HepG2 (cell line): Measurements from ENCODE around the gene FAM110D. TPM values are rescaled to one million over a fixed set of nuclear protein-coding genes. Genes with fewer than 3 reads are reported as not detected.

ENCODE experiments used
- ATAC-seq: fragments of 200-7000 bp; cut with Tn5 transposase; 3 replicates; pipeline ENCODE4 v1.9.1; 2020; ENCODE audit warnings: mild to moderate bottlenecking, moderate library complexity
- BruUV-seq: library from RNA; stranded (reverse); fragments of 400-500 nt; replicated peaks from 2 replicates; lab custom pipeline; 2021; lab: Mats Ljungman, UMichigan
- CTCF ChIA-PET: fragments of 300-600 bp; formaldehyde crosslinking; extraction: SDS; loops from one replicate; lab custom pipeline; 2021; ENCODE audit warnings: low total read pairs, inconsistent platforms, low intra/inter-chr PET ratio; lab: Yijun Ruan, JAX
- POLR2A ChIA-PET: fragments of 350-600 bp; sonication (Branson Sonifier 250); formaldehyde crosslinking; loops from one replicate; lab custom pipeline; 2020; ENCODE audit warnings: antibody characterized with exemption, inconsistent platforms; lab: Yijun Ruan, JAX
- DNase-seq: peaks from one replicate; pipeline ENCODE4 v3.0.0-alpha.2; 2015; ENCODE audit warnings: low spot score
- FAIRE-seq: peaks from 3 replicates; lab custom pipeline; 2011; peaks lifted over from hg19 to GRCh38; lab: Jason Lieb, UNC
- H2AFZ ChIP-seq: one replicate; pipeline ENCODE4 v1.6.1; 2011; ENCODE audit warnings: low read length, inconsistent platforms
- H3K27ac ChIP-seq: fragments of 300-600 bp; 3 replicates; pipeline ENCODE4 v1.8.0; 2011; ENCODE audit warnings: mixed run types, mild to moderate bottlenecking, mixed read lengths, low read length, inconsistent platforms; ENCODE audit not compliant: insufficient read depth; ENCODE audit errors: extremely low read length
- H3K27me3 ChIP-seq, 2 experiments: fragments of 200-600 bp in 1 of 2; 2 replicates in 1 of 2; 3 replicates in 1 of 2; pipeline versions ENCODE4 v1.6.0 to v1.8.0; 2011; ENCODE audit warnings: low read length in 2 of 2, mild to moderate bottlenecking in 2 of 2, moderate library complexity in 2 of 2, inconsistent platforms in 1 of 2; ENCODE audit not compliant: insufficient read depth in 2 of 2, control insufficient read depth in 1 of 2
- H3K36me3 ChIP-seq, 2 experiments: fragments of 200-600 bp in 1 of 2; replicated peaks in 1 of 2; 2 replicates in 1 of 2; 3 replicates in 1 of 2; pipeline versions ENCODE4 v1.5.1 to v1.8.0; 2011; ENCODE audit warnings: low read length in 2 of 2, inconsistent platforms in 1 of 2; ENCODE audit not compliant: insufficient read depth in 2 of 2, control insufficient read depth in 1 of 2
- H3K4me1 ChIP-seq: 2 replicates; pipeline ENCODE4 v1.5.1; 2012; ENCODE audit warnings: low read length, inconsistent platforms; ENCODE audit not compliant: insufficient read depth
- H3K4me2 ChIP-seq: 2 replicates; pipeline ENCODE4 v1.6.0; 2011; ENCODE audit warnings: low read depth, low read length, inconsistent platforms
- H3K4me3 ChIP-seq, 3 experiments: fragments of 200-600 bp in 1 of 3; sonication (generic), shearing (Covaris generic) in 1 of 3; replicated peaks in 1 of 3; 2 replicates each; pipeline ENCODE4 v1.5.1; 2011 to 2016; ENCODE audit warnings: low read length in 3 of 3, inconsistent platforms in 2 of 3, low read depth in 2 of 3, mild to moderate bottlenecking in 2 of 3, control low read depth in 1 of 3, mixed read lengths in 1 of 3; ENCODE audit not compliant: insufficient read depth in 1 of 3
- H3K79me2 ChIP-seq: one replicate; pipeline ENCODE4 v1.6.1; 2011; ENCODE audit warnings: low read length, inconsistent platforms; ENCODE audit not compliant: insufficient read depth
- H3K9ac ChIP-seq: 2 replicates; pipeline ENCODE4 v1.6.0; 2011; ENCODE audit warnings: mild to moderate bottlenecking, low read depth, low read length, inconsistent platforms; ENCODE audit not compliant: insufficient read depth
- H3K9me3 ChIP-seq: 2 replicates; pipeline ENCODE4 v1.5.1; 2012; ENCODE audit warnings: mild to moderate bottlenecking, low read length
- H4K20me1 ChIP-seq: 2 replicates; pipeline ENCODE4 v1.6.0; 2011; ENCODE audit warnings: inconsistent platforms, mild to moderate bottlenecking, low read length, moderate library complexity; ENCODE audit not compliant: insufficient read depth
- HNRNPH1 ChIP-seq: fragments of 200-400 bp; formaldehyde crosslinking; optimal IDR thresholded peaks from 2 replicates; pipeline ENCODE3; 2017; ENCODE audit warnings: mild to moderate bottlenecking, low read depth, low read length
- MAX ChIP-seq: IDR thresholded peaks from 2 replicates; pipeline ENCODE4 v1.6.1; 2012; ENCODE audit warnings: inconsistent platforms
- ZNF616 ChIP-seq: sonication (generic); formaldehyde crosslinking; IDR thresholded peaks from 2 replicates; pipeline ENCODE4 v1.5.0; 2020; ENCODE audit warnings: low read depth, mild to moderate bottlenecking, missing genetic modification reagents
- ZNF652 ChIP-seq: IDR thresholded peaks from 2 replicates; pipeline ENCODE4 v1.6.1; 2016; ENCODE audit warnings: low read depth, borderline replicate concordance
- ZNF724P ChIP-seq: sonication (generic); formaldehyde crosslinking; IDR thresholded peaks from 2 replicates; pipeline ENCODE4 v1.8.0; 2022; ENCODE audit warnings: missing genetic modification reagents, borderline replicate concordance
- ZNF768 ChIP-seq: sonication (generic); formaldehyde crosslinking; IDR thresholded peaks from 2 replicates; pipeline ENCODE4 v1.4.0; 2020; ENCODE audit warnings: missing genetic modification reagents
- ZNF781 ChIP-seq: sonication (generic); formaldehyde crosslinking; IDR thresholded peaks from 2 replicates; pipeline ENCODE4 v1.5.1; 2020; ENCODE audit warnings: borderline replicate concordance, mild to moderate bottlenecking, missing genetic modification reagents; ENCODE audit errors: not compliant biosample characterization
- WGBS: methylation state at CpG from one replicate; pipeline ENCODE4 v1.1.6; 2017; ENCODE audit warnings: low lambda C conversion rate; 5-methylcytosine and 5-hydroxymethylcytosine counted together
- in situ Hi-C: cut with HindIII; loops from 2 replicates; pipeline ENCODE4 v1.10.0; 2017; ENCODE audit warnings: low pct_unique_long_range_greater_than_20kb; ENCODE audit not compliant: extremely low pct_ligation_motif_present
- intact Hi-C: fragments of 100-400 bp; cut with micrococcal nuclease; formaldehyde crosslinking; loops from one replicate; pipeline ENCODE4 v1.10.0; 2022; ENCODE audit not compliant: unreplicated experiment
- polyA plus RNA-seq, 8 experiments: library from polyadenylated mRNA; depleted of rRNA in 3 of 8; stranded (reverse) in 7 of 8; unstranded in 1 of 8; fragments of >200 nt; fragmentation: Illumina TruSeq in 4 of 8; extraction: Trizol in 4 of 8; gene quantifications; 2 replicates each; pipeline versions ENCODE4 v1.2.1 to v1.2.3, GENCODE V29; 2011 to 2016; ENCODE audit warnings: low read depth in 4 of 8, missing spikeins in 1 of 8, mixed read lengths in 1 of 8; ENCODE audit not compliant: insufficient read depth in 1 of 8
- total RNA-seq, 5 experiments: library from RNA; depleted of rRNA; stranded (reverse); fragments of >200 nt; fragmentation: Illumina TruSeq; extraction: Trizol; gene quantifications; 2 replicates each; pipeline ENCODE4 v1.2.3, GENCODE V29; 2016; ENCODE audit warnings: low read depth in 1 of 5

FAM110D gene
- total and polyA plus RNA-seq, 2 of the 13 experiments (the other 11 are each of a cell fraction or from before 2014, with no cell fraction given): not detected

- FAIRE-seq (no peak), DNase-seq (no peak), ATAC-seq (no peak)
- WGBS: 26% methylated on average over 19 of the region's 21 CpGs
- Histone ChIP-seq H4K20me1 (no peaks in the 10 kb centered on the region), H3K4me1 (peaks cover 10% of the 10 kb centered on the region), H3K4me3 (no peak overlapping the region), H3K27ac (no peak overlapping the region), H3K79me2 (no peaks in the 10 kb centered on the region), H3K9ac (no peak overlapping the region), H2AFZ (no peak overlapping the region), H3K9me3 (no peaks in the 10 kb centered on the region), H3K36me3 (no peaks in the 10 kb centered on the region), H3K27me3 (peaks cover 10 to 51% of the 10 kb centered on the region in 2 experiments; a peak in 3 of 5 replicates)
- BruUV-seq: no TSS peak
- intact Hi-C loops: no loop called here
- ChIA-PET POLR2A (interaction anchor here (0.6 kb wide), 1 partner anchor 79 kb away, joined by 3 read pairs; no protein-coding TSS in a partner anchor), CTCF (no interaction called here)
- in situ Hi-C loops: loop anchor here (10.0 kb wide), 1 partner anchor 51 kb away; no protein-coding TSS in a partner anchor
- TF ChIP-seq ZNF724P (CRISPR knock-in tag) (no peak), ZNF768 (CRISPR knock-in tag) (peak; percentile 83)
- TF ChIP-seq, all 625 proteins: peak for 1
- no peak overlapping the region for H3K4me2 ChIP-seq
Measured at GRCh38 chr1:26155370-26156284, 3.3 kb upstream of the FAM110D start.

- 29% methylated on average over 6 of the region's 12 CpGs for WGBS
- H3K4me1 ChIP-seq: peaks cover 15% of the 10 kb centered on the region
- FAIRE-seq (no peak), DNase-seq (no peak), ATAC-seq (no peak)
- H3K36me3 ChIP-seq: no peaks in the 10 kb centered on the region
- intact Hi-C loops (no loop called here), in situ Hi-C loops (loop anchor here (10.0 kb wide), 1 partner anchor 52 kb away; no protein-coding TSS in a partner anchor)
- ChIA-PET POLR2A (interaction anchor here (0.6 kb wide), 1 partner anchor 79 kb away, joined by 3 read pairs; no protein-coding TSS in a partner anchor), CTCF (no interaction called here)
- H3K4me3 ChIP-seq: no peak overlapping the region
- BruUV-seq: no TSS peak
- no peak overlapping the region for H3K9ac ChIP-seq
- H3K27ac ChIP-seq: no peak overlapping the region
- TF ChIP-seq MAX (no peak), ZNF616 (CRISPR knock-in tag) (no peak), HNRNPH1 (no peak), ZNF652 (CRISPR knock-in tag) (peak; percentile 88), ZNF781 (no peak)
- no peaks in the 10 kb centered on the region for H3K9me3 ChIP-seq
- H3K27me3 ChIP-seq: peaks cover 14 to 55% of the 10 kb centered on the region in 2 experiments; a peak in 4 of 5 replicates
- no peak overlapping the region for H3K4me2 ChIP-seq
- H4K20me1 ChIP-seq: no peaks in the 10 kb centered on the region
- H3K79me2 ChIP-seq: no peaks in the 10 kb centered on the region
- H2AFZ ChIP-seq: no peak overlapping the region
Measured at GRCh38 chr1:26156285-26157038, 2.4 kb upstream of the FAM110D start.
